ENCODE results near the gene LRMDA.

LRMDA gene

GRCh38 chr10:75739414-75740143 lies 308.2 kb downstream of the LRMDA start:
- Histone ChIP-seq H3K36me3 (ENCODE audit: insufficient read depth) (no peaks in the 10 kb centered on the region), H3K27ac (no peak overlapping the region), H3K27me3 (ENCODE audit: insufficient read depth, low read depth) (no peaks in the 10 kb centered on the region), H3K4me1 (ENCODE audit: low read depth, poor library complexity, severe bottlenecking) (peaks cover 11% of the 10 kb centered on the region), H3K4me2 (no peak overlapping the region), H3K9ac (no peak overlapping the region), H3K79me2 (ENCODE audit: insufficient read depth, low read depth) (no peaks in the 10 kb centered on the region), H4K20me1 (ENCODE audit: insufficient read depth) (no peaks in the 10 kb centered on the region), H3K4me3 (IDR thresholded peaks at IDR 0.05; ENCODE audit: insufficient read depth, low read depth, low read length) (no peak overlapping the region), H2AFZ (ENCODE audit: low read depth) (no peak overlapping the region)
- TF ChIP-seq CTCF (conservative IDR thresholded peaks at IDR 0.05; ENCODE audit: low read depth, low read length): no peak

GRCh38 chr10:75740541-75740940 lies 309.1 kb downstream of the LRMDA start:
- Histone ChIP-seq H3K27ac (no peak overlapping the region), H3K4me3 (IDR thresholded peaks at IDR 0.05; ENCODE audit: insufficient read depth, low read depth, low read length) (no peak overlapping the region), H3K4me2 (no peak overlapping the region), H3K36me3 (ENCODE audit: insufficient read depth) (no peaks in the 10 kb centered on the region), H4K20me1 (ENCODE audit: insufficient read depth) (no peaks in the 10 kb centered on the region), H3K4me1 (ENCODE audit: low read depth, poor library complexity, severe bottlenecking) (peaks cover 16% of the 10 kb centered on the region), H3K27me3 (ENCODE audit: insufficient read depth, low read depth) (no peaks in the 10 kb centered on the region), H3K79me2 (ENCODE audit: insufficient read depth, low read depth) (no peaks in the 10 kb centered on the region), H2AFZ (ENCODE audit: low read depth) (no peak overlapping the region), H3K9ac (no peak overlapping the region)
- TF ChIP-seq CTCF (conservative IDR thresholded peaks at IDR 0.05; ENCODE audit: low read depth, low read length): no peak

- Histone ChIP-seq H3K4me3 (IDR thresholded peaks at IDR 0.05; ENCODE audit: insufficient read depth, low read depth, low read length) (no peak overlapping the region), H3K4me1 (ENCODE audit: low read depth, poor library complexity, severe bottlenecking) (peaks cover 16% of the 10 kb centered on the region), H4K20me1 (ENCODE audit: insufficient read depth) (no peaks in the 10 kb centered on the region), H3K36me3 (ENCODE audit: insufficient read depth) (no peaks in the 10 kb centered on the region), H3K27me3 (ENCODE audit: insufficient read depth, low read depth) (no peaks in the 10 kb centered on the region), H3K4me2 (no peak overlapping the region), H2AFZ (ENCODE audit: low read depth) (no peak overlapping the region), H3K9ac (no peak overlapping the region), H3K79me2 (ENCODE audit: insufficient read depth, low read depth) (no peaks in the 10 kb centered on the region), H3K27ac (no peak overlapping the region)
- TF ChIP-seq CTCF (conservative IDR thresholded peaks at IDR 0.05; ENCODE audit: low read depth, low read length): no peak
Measured at GRCh38 chr10:75742355-75742754, 310.9 kb downstream of the LRMDA start.

- H3K4me2 ChIP-seq: no peak overlapping the region; the same call in 1 of the 2 replicates
- no peak overlapping the region for H2AFZ ChIP-seq (ENCODE audit: low read depth)
- H3K4me3 ChIP-seq (IDR thresholded peaks at IDR 0.05; ENCODE audit: insufficient read depth, low read depth, low read length): no peak overlapping the region
- no peaks in the 10 kb centered on the region for H4K20me1 ChIP-seq (ENCODE audit: insufficient read depth)
- peak overlapping the region; percentile 25; the same call in 1 of the 2 replicates for H3K27ac ChIP-seq
- H3K79me2 ChIP-seq (ENCODE audit: insufficient read depth, low read depth): no peaks in the 10 kb centered on the region
- peaks cover 16% of the 10 kb centered on the region for H3K4me1 ChIP-seq (ENCODE audit: low read depth, poor library complexity, severe bottlenecking)
- no peak for TF ChIP-seq CTCF (conservative IDR thresholded peaks at IDR 0.05; ENCODE audit: low read depth, low read length)
- no peak overlapping the region for H3K9ac ChIP-seq
- no peaks in the 10 kb centered on the region for H3K36me3 ChIP-seq (ENCODE audit: insufficient read depth)
- no peaks in the 10 kb centered on the region for H3K27me3 ChIP-seq (ENCODE audit: insufficient read depth, low read depth)
Measured at GRCh38 chr10:75743291-75743778, 311.9 kb downstream of the LRMDA start.
